SK-N-SH (cell line): Measurements from ENCODE around the gene CDC42EP3.

Source experiments
- CTCF ChIP-seq: fragments of 200-600 bp; sonication (generic); IDR thresholded peaks from 2 replicates; pipeline ENCODE4 v1.6.1; 2017; ENCODE audit warnings: antibody characterized with exemption, mild to moderate bottlenecking, moderate library complexity
- ELF1 ChIP-seq: IDR thresholded peaks from 2 replicates; pipeline ENCODE4 v1.4.0; 2012
- FOXJ3 ChIP-seq: sonication (generic); formaldehyde crosslinking; IDR thresholded peaks from 2 replicates; pipeline ENCODE4 v1.5.1; 2020; ENCODE audit warnings: mild to moderate bottlenecking, missing genetic modification reagents
- JUND ChIP-seq: IDR thresholded peaks from 2 replicates; pipeline ENCODE4 v1.4.0; 2012
- MAX ChIP-seq: IDR thresholded peaks from 2 replicates; pipeline ENCODE4 v1.4.0; 2012; ENCODE audit warnings: low read depth
- MXI1 ChIP-seq: IDR thresholded peaks from 2 replicates; pipeline ENCODE4 v1.6.1; 2012; ENCODE audit warnings: mild to moderate bottlenecking, low read depth, low read length, improper control_type of control experiment
- NFIC ChIP-seq: IDR thresholded peaks from 2 replicates; pipeline ENCODE4 v1.4.0; 2012; ENCODE audit warnings: borderline replicate concordance
- POLR2AphosphoS5 ChIP-seq: IDR thresholded peaks from 2 replicates; pipeline ENCODE4 v1.6.1; 2012; ENCODE audit warnings: low read depth, low read length
- RAD21 ChIP-seq: IDR thresholded peaks from 2 replicates; pipeline ENCODE4 v1.6.1; 2012; ENCODE audit warnings: mild to moderate bottlenecking, low read length
- REST ChIP-seq: IDR thresholded peaks from 2 replicates; pipeline ENCODE4 v1.6.1; 2012; ENCODE audit warnings: mild to moderate bottlenecking, low read depth, low read length, moderate library complexity
- SIN3A ChIP-seq: IDR thresholded peaks from 2 replicates; pipeline ENCODE4 v1.6.1; 2012; ENCODE audit warnings: low read depth, mild to moderate bottlenecking, low read length, moderate library complexity, borderline replicate concordance
- TEAD4 ChIP-seq: IDR thresholded peaks from 2 replicates; pipeline ENCODE4 v1.4.0; 2012; ENCODE audit warnings: mild to moderate bottlenecking, borderline replicate concordance; ENCODE audit not compliant: insufficient read depth
- USF2 ChIP-seq: fragments of 150-350 bp; IDR thresholded peaks from 2 replicates; pipeline ENCODE4 v1.6.1; 2017; ENCODE audit warnings: antibody characterized with exemption, low read length, low read depth, borderline replicate concordance

GRCh38 chr2:37711831-37712230 is 40.4 kb upstream of the CDC42EP3 start:
- TF ChIP-seq CTCF (no peak), NFIC (no peak), REST (no peak), MAX (no peak; the same call in 1 of the 2 replicates), SIN3A (no peak), POLR2AphosphoS5 (no peak; the same call in 1 of the 2 replicates), MXI1 (no peak), JUND (peak; percentile 19; the same call in 1 of the 2 replicates), ELF1 (no peak), FOXJ3 (CRISPR knock-in tag) (no peak), TEAD4 (no peak), RAD21 (no peak), USF2 (no peak)
